IMR-90 (cell line): ENCODE measurements around the gene ARSH. TPM values are rescaled to one million over a fixed set of nuclear protein-coding genes. Genes with fewer than 3 reads are reported as not detected.

Experiments
- ATAC-seq: fragments of 200-7000 bp; cut with Tn5 transposase; 2 replicates; pipeline ENCODE4 v1.9.1; 2020; ENCODE audit warnings: low read depth, mild to moderate bottlenecking, moderate library complexity
- BruUV-seq: library from RNA; stranded (reverse); fragments of 400-500 nt; replicated peaks from 2 replicates; lab custom pipeline; 2021; lab: Mats Ljungman, UMichigan
- CTCF ChIA-PET: fragments of 300-600 bp; formaldehyde crosslinking; extraction: SDS; loops from one replicate; lab custom pipeline; 2021; ENCODE audit warnings: antibody characterized with exemption; lab: Yijun Ruan, JAX
- POLR2A ChIA-PET: fragments of 300-600 bp; sonication (Branson Sonifier 250); formaldehyde crosslinking; loops from one replicate; lab custom pipeline; 2022; ENCODE audit warnings: antibody characterized with exemption; ENCODE audit not compliant: unreplicated experiment; lab: Charles Lee
- DNase-seq: peaks from one replicate; pipeline ENCODE4 v3.0.0; 2013
- H2AFZ ChIP-seq: replicated peaks from 2 replicates; pipeline ENCODE3; 2013; ENCODE audit warnings: low read length, mild to moderate bottlenecking; ENCODE audit not compliant: poor library complexity
- H2AK5ac ChIP-seq: 2 replicates; pipeline ENCODE4 v1.6.1; 2013; ENCODE audit warnings: low read depth, low read length, inconsistent platforms
- H2AK9ac ChIP-seq: replicated peaks from 2 replicates; pipeline ENCODE3; 2013; ENCODE audit warnings: mild to moderate bottlenecking, low read depth, low read length, moderate library complexity; ENCODE audit not compliant: poor library complexity
- H2BK120ac ChIP-seq: 2 replicates; pipeline ENCODE4 v1.6.1; 2013; ENCODE audit warnings: low read depth, low read length, inconsistent platforms
- H2BK15ac ChIP-seq: 3 replicates; pipeline ENCODE4 v1.6.1; 2013; ENCODE audit warnings: low read depth, low read length, inconsistent platforms
- H2BK20ac ChIP-seq: 2 replicates; pipeline ENCODE4 v1.6.1; 2013; ENCODE audit warnings: low read depth, mild to moderate bottlenecking, inconsistent platforms, low read length, moderate library complexity
- H2BK5ac ChIP-seq: 2 replicates; pipeline ENCODE4 v1.6.1; 2013; ENCODE audit warnings: mild to moderate bottlenecking, low read depth, low read length, inconsistent platforms; ENCODE audit not compliant: poor library complexity, severe bottlenecking
- H3K14ac ChIP-seq: replicated peaks from 2 replicates; pipeline ENCODE4 v1.6.1; 2013; ENCODE audit warnings: low read depth, low read length, inconsistent platforms
- H3K18ac ChIP-seq: 2 replicates; pipeline ENCODE4 v1.6.1; 2013; ENCODE audit warnings: low read depth, low read length, control low read depth
- H3K23ac ChIP-seq: 2 replicates; pipeline ENCODE4 v1.6.1; 2013; ENCODE audit warnings: low read depth, low read length, inconsistent platforms
- H3K27ac ChIP-seq: 2 replicates; pipeline ENCODE4 v1.5.1; 2013; ENCODE audit warnings: mild to moderate bottlenecking, control low read depth, low read length; ENCODE audit not compliant: insufficient read depth
- H3K27me3 ChIP-seq: 2 replicates; pipeline ENCODE4 v1.6.1; 2013; ENCODE audit warnings: low read length; ENCODE audit not compliant: control insufficient read depth, insufficient read depth
- H3K36me3 ChIP-seq: 2 replicates; pipeline ENCODE4 v1.6.1; 2013; ENCODE audit warnings: low read length, mixed read lengths; ENCODE audit not compliant: control insufficient read depth, insufficient read depth
- H3K4ac ChIP-seq: 2 replicates; pipeline ENCODE4 v1.6.1; 2013; ENCODE audit warnings: low read depth, low read length, inconsistent platforms
- H3K4me1 ChIP-seq: 2 replicates; pipeline ENCODE4 v1.6.1; 2013; ENCODE audit warnings: low read length, mixed read lengths; ENCODE audit not compliant: control insufficient read depth, insufficient read depth
- H3K4me2 ChIP-seq: 2 replicates; pipeline ENCODE4 v1.6.1; 2013; ENCODE audit warnings: low read depth, mild to moderate bottlenecking, control low read depth, low read length, moderate library complexity
- H3K4me3 ChIP-seq: 2 replicates; pipeline ENCODE4 v1.5.1; 2013; ENCODE audit warnings: low read depth, mild to moderate bottlenecking, control low read depth, low read length, moderate library complexity; ENCODE audit not compliant: insufficient read depth
- H3K56ac ChIP-seq: 2 replicates; pipeline ENCODE4 v1.6.1; 2013; ENCODE audit warnings: low read length, inconsistent platforms; ENCODE audit not compliant: insufficient read depth; ENCODE audit errors: extremely low read depth
- H3K79me1 ChIP-seq, 2 experiments: 2 replicates each; pipeline ENCODE4 v1.6.1; 2013; ENCODE audit warnings: low read length in 2 of 2, inconsistent platforms in 1 of 2, low read depth in 1 of 2
- H3K9ac ChIP-seq: 2 replicates; pipeline ENCODE4 v1.6.1; 2013; ENCODE audit warnings: low read depth, low read length, control low read depth
- H3K9me1 ChIP-seq: 2 replicates; pipeline ENCODE4 v1.6.1; 2013; ENCODE audit warnings: low read length, inconsistent platforms; ENCODE audit not compliant: insufficient read depth
- H3K9me3 ChIP-seq: 2 replicates; pipeline ENCODE4 v1.6.1; 2013; ENCODE audit warnings: low read length; ENCODE audit not compliant: control insufficient read depth, insufficient read depth
- H4K20me1 ChIP-seq: 2 replicates; pipeline ENCODE4 v1.6.1; 2013; ENCODE audit warnings: low read length, inconsistent platforms; ENCODE audit not compliant: insufficient read depth
- H4K5ac ChIP-seq: 2 replicates; pipeline ENCODE4 v1.6.1; 2013; ENCODE audit warnings: mild to moderate bottlenecking, low read depth, low read length, control low read depth
- H4K8ac ChIP-seq, 2 experiments: 2 replicates each; pipeline ENCODE4 v1.6.1; 2013; ENCODE audit warnings: low read depth in 2 of 2, low read length in 2 of 2, control low read depth in 1 of 2, inconsistent platforms in 1 of 2
- H4K91ac ChIP-seq: 2 replicates; pipeline ENCODE4 v1.6.1; 2013; ENCODE audit warnings: low read depth, low read length, inconsistent platforms; ENCODE audit not compliant: insufficient read depth
- ELK1 ChIP-seq: fragments of 150-350 bp; IDR thresholded peaks from 2 replicates; pipeline ENCODE4 v1.6.1; 2016; ENCODE audit warnings: low read depth, mild to moderate bottlenecking, low read length, moderate library complexity, borderline replicate concordance
- MAFK ChIP-seq: IDR thresholded peaks from 2 replicates; pipeline ENCODE4 v1.6.1; 2012; ENCODE audit warnings: low read depth, low read length, improper control_type of control experiment
- RAD21 ChIP-seq: IDR thresholded peaks from 2 replicates; pipeline ENCODE4 v1.6.1; 2012; ENCODE audit warnings: low read length, improper control_type of control experiment
- SMC3 ChIP-seq: fragments of 150-350 bp; IDR thresholded peaks from 2 replicates; pipeline ENCODE4 v1.6.1; 2016; ENCODE audit warnings: low read depth, mild to moderate bottlenecking, antibody characterized with exemption, low read length, moderate library complexity
- WGBS, 2 experiments: methylation state at CpG; one replicate each; pipeline versions ENCODE4 v1.1.5 to v1.1.7; 2013; ENCODE audit warnings: missing lambda C conversion rate in 2 of 2; ENCODE audit not compliant: insufficient read length in 1 of 2; ENCODE audit errors: extremely low coverage in 2 of 2; 5-methylcytosine and 5-hydroxymethylcytosine counted together
- dilution Hi-C: fragments of 300-500 bp; cut with HindIII; formaldehyde crosslinking; loops from one replicate; pipeline ENCODE4 v1.14.3; 2018; ENCODE audit warnings: low sequenced_read_pairs; ENCODE audit not compliant: unreplicated experiment
- in situ Hi-C: fragments of 300-500 bp; cut with MboI; formaldehyde crosslinking; loops from 3 replicates; pipeline ENCODE4 v1.14.3; 2019; ENCODE audit warnings: low sequenced_read_pairs, inconsistent platforms, mixed read lengths
- intact Hi-C: fragments of 100-400 bp; cut with micrococcal nuclease; formaldehyde crosslinking; loops from 2 replicates; pipeline ENCODE4 v1.10.0; 2022
- polyA plus RNA-seq, 3 experiments: library from polyadenylated mRNA; depleted of rRNA; stranded (reverse); fragments of >200 nt; gene quantifications; 2 replicates each; pipeline ENCODE4 v1.2.3, GENCODE V29; 2012; ENCODE audit warnings: low replicate concordance in 1 of 3
- total RNA-seq: library from RNA; depleted of rRNA; stranded (reverse); fragments of >200 nt; gene quantifications from 2 replicates; pipeline ENCODE4 v1.2.3, GENCODE V29; 2012

ARSH gene
- total and polyA plus RNA-seq, 2 of the 4 experiments (the other 2 are of a cell fraction) = not detected

- POLR2A ChIA-PET = no interaction called here
- Histone ChIP-seq H3K27me3 (no peaks in the 10 kb centered on the region), H4K20me1 (no peaks in the 10 kb centered on the region), H2BK20ac (no peak overlapping the region), H3K79me1 (no peaks in the 10 kb centered on the region), H2BK5ac (no peak overlapping the region), H2BK120ac (no peak overlapping the region), H2AK5ac (no peak overlapping the region), H3K4me1 (no peaks in the 10 kb centered on the region), H3K14ac (no peak overlapping the region), H3K9me1 (no peaks in the 10 kb centered on the region), H3K27ac (no peak overlapping the region), H4K5ac (no peak overlapping the region), H4K8ac (no peak overlapping the region), H3K56ac (no peak overlapping the region), H3K9me3 (no peaks in the 10 kb centered on the region; the same call in 1 of the 2 replicates), H3K4ac (no peak overlapping the region), H2BK15ac (no peak overlapping the region), H3K4me2 (no peak overlapping the region), H2AK9ac (no peak overlapping the region), H3K23ac (no peak overlapping the region), H3K4me3 (no peak overlapping the region), H3K18ac (no peak overlapping the region), H3K9ac (no peak overlapping the region), H3K36me3 (no peaks in the 10 kb centered on the region), H2AFZ (no peak overlapping the region), H4K91ac (no peak overlapping the region)
- intact Hi-C loops (no loop called here), in situ Hi-C loops (no loop called here), dilution Hi-C loops (no loop called here)
- no peak for ATAC-seq
- TF ChIP-seq ELK1 (no peak), MAFK (no peak), SMC3 (no peak), RAD21 (no peak)
- no peak for DNase-seq
- no TSS peak for BruUV-seq
- 100% methylated on average over 1 of the region's 4 CpGs; no CpG with 5 or more reads in 1 of the 2 experiments for WGBS, 2 experiments
- CTCF ChIA-PET = no interaction called here
These were observed 22.0 kb upstream of the ARSH start for GRCh38 chrX:2984342-2984741.
